ENCODE data around the gene SMIM3.
"Not testable (repeated sequence)": the region's sequence is repeated elsewhere in the genome, so short reads cannot be mapped to it uniquely, and the experiment has no call there.

Gene SMIM3, protein sequence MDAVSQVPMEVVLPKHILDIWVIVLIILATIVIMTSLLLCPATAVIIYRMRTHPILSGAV

GRCh38 chr5:150778517-150779396 is at the start of gene SMIM3:
Gene SMIM3 (plus strand): TSS chr5:150778757. CDS start chr5:150795441, 16,684 bp downstream.
- DNase-seq: peak; percentile 83

- DNase-seq: no peak
Measured at GRCh38 chr5:150729859-150730258, 48.7 kb upstream of the SMIM3 start.

DNA sequence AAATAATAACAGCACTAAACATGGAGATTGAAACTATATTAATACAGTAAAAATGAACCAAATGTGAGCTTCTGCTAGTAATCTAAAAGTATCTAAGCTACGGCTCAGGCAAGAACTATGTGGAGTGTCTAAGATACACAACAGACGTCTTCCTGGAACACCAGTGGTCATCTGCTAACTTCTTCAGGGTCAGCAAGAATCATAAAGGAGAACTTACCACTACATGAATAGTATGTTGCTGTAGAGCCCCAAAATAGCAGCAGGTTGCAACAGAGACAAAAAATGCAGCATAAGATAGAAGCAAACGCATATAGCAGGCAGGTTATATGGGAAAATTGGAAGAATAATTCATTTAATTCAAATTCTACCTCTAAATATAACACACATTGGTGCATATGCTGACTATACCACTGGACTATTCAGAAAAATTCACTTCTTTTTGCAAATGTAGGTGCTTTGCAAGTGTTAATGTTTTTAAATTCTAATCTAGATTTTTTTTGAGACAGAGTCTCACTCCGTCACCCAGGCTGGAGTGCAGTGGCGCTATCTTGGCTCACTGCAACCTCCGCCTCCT is 46.8 kb upstream of the SMIM3 start:
- DNase-seq: peak; percentile 71

GRCh38 chr5:150734579-150735384 is 43.8 kb upstream of the SMIM3 start:
- DNase-seq: peak; percentile 94

- DNase-seq: no peak
Measured at GRCh38 chr5:150738862-150739261, 39.7 kb upstream of the SMIM3 start.

GRCh38 chr5:150740992-150741391 is 37.6 kb upstream of the SMIM3 start:
- no peak for DNase-seq

DNA sequence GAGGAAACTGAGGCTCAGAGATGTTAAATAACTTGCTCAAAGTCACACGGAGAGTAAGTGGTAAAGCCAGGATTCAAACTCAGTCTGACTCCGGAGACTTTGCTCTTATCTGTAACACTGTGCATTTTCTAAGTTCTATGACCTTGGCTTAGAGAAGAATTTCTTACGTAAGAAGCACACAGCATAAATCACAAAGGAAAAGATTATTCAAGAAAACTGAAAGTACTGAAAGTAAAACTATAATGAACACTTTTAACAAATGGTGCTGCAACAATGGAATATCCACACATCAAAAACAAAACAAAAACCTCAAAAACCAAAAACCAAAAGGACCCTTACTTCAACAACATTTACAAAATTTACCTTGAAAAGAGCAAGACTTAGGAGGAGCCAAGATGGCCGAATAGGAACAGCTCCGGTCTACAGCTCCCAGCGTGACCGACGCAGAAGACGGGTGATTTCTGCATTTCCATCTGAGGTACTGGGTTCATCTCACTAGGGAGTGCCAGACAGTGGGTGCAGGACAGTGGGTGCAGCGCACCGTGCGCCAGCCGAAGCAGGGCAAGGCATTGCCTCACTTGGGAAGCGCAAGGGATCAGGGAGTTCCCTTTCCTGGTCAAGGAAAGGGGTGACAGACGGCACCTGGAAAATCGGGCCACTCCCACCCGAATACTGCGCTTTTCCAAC is 36.0 kb upstream of the SMIM3 start:
- peak; percentile 86 for DNase-seq

GRCh38 chr5:150743142-150743488 is 35.4 kb upstream of the SMIM3 start:
- DNase-seq: not testable (repeated sequence)

- DNase-seq: no peak
Measured at GRCh38 chr5:150750469-150750868, 28.1 kb upstream of the SMIM3 start.

GRCh38 chr5:150751096-150751891 is 27.3 kb upstream of the SMIM3 start:
- DNase-seq: no peak

DNA sequence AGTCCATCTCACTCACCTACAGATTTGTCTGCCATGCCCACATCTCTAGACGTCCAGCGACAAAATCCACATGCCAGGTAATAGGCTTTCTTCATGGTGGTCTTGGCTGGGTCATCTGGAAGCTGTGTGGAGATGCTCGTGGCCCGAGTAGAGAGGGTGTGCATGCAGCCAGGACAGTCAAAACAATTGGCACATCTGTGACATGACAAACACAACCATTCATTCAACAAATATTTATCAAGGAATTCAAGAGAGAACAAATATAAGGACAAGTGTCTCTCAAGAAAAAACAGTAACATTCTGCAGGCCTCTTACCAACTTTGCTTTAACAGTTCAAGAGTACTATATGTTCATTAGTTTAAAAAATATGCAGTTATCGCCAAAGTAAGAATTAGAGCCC is 25.1 kb upstream of the SMIM3 start:
- DNase-seq: no peak

GRCh38 chr5:150753863-150754262 is 24.7 kb upstream of the SMIM3 start:
- no peak for DNase-seq

DNA sequence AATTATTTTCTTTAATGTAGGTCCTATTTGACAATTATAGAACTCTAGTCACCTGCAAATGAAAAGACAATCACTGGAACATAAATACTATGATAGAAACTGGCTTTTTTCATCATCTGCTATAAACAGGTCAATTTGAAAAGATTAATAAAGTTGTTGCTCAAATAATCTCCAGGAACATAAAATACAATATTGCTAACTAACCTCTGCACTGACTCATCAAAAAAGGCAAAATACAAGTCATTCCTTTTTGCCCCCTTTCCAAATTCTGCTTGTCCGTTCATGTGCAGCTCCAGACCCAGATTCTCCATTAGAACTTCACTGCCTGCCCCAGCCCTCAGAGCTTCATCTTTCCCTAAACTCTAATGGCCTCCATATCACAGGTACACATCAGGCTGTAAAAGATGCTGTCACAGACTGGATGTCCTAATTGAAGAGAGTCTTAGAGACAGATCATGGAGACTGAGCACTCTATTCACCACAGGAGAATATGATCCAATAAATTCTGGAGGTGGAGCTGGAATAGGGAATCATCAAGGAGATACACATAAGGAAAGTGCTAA is 21.4 kb upstream of the SMIM3 start:
- no peak for DNase-seq

GRCh38 chr5:150758203-150758530 is 20.4 kb upstream of the SMIM3 start:
- DNase-seq: no peak

GRCh38 chr5:150758531-150759333 is 19.8 kb upstream of the SMIM3 start, which contains the start of gene DCTN4:
Gene DCTN4 (minus strand): TSS chr5:150759017. CDS start chr5:150758993, 24 bp downstream.
- peak; percentile 99 for DNase-seq

DNA sequence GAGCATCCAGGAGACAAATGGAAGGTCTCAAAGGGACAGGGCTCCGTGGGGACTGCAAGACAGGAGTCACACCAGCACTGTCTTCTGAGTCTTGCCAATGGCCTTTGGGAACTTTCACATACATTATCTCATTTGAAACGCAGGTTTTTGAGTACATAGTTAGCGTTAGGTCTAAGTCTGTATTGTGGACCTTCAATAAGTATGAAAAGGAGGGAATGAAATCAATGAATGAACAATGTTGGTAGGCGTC is 19.3 kb upstream of the SMIM3 start:
- DNase-seq: no peak

DNA sequence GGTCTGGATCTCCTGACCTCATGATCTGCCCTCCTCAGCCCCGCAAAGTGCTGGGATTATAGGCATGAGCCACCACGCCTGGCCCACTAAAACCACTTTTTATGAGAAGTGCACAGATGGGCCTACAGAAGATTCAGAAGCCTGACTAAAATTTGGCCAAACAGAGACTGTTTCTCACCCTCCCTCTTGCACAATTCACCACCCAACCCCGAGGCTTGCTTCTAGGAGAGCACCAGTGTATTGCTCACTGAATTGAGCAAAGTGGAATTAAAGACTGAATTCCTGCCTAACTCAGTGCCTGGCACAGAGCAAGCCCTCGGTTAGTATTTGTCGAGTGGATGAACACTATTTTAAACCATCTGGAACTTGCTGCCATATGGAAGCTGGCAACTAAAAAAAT is 16.3 kb upstream of the SMIM3 start:
- peak; percentile 93 for DNase-seq

GRCh38 chr5:150763023-150763769 is 15.4 kb upstream of the SMIM3 start:
- peak; percentile 92 for DNase-seq

DNA sequence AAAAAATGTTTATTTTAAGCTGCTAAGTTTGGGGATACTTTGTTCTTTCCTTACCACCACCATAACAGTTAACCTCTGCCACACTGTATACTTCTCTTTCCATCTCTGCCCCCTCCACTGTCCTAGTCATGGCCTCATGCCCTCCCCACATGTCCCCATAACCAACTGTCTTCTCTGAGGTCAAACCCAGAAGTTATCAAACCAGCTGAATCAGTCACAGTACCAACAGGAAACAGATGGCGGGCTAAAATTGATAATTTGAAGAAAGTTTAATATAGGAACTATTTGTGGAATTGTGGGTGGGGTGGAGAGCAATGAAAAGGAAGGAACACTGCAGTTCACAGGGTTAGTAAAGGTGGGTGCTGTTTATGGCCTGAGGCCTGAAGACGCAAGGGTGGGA is 14.0 kb upstream of the SMIM3 start:
- peak; percentile 63 for DNase-seq

Measured in inflammatory macrophage treated with lipopolysaccharide for 4 hours (primary cell).